Mammary epithelial cell (primary cell): ENCODE measurements around the gene KCND3.

Source experiments
- EZH2 ChIP-seq: IDR thresholded peaks from 2 replicates; pipeline ENCODE4 v1.6.1; 2012; ENCODE audit warnings: low read length, inconsistent platforms, borderline replicate concordance
- TF ChIP-seq, protein P1 (sequence below), 2 donors: IDR thresholded peaks in 1 of 2; conservative IDR thresholded peaks in 1 of 2; 2 replicates each; pipeline ENCODE4 v1.5.1; 2011 to 2012; ENCODE audit warnings: inconsistent platforms in 2 of 2, low read length in 2 of 2, mild to moderate bottlenecking in 2 of 2, control low read depth in 1 of 2, low read depth in 1 of 2; ENCODE audit not compliant: insufficient read depth in 1 of 2; ENCODE audit errors: extremely low read depth in 1 of 2

- TF ChIP-seq, protein P1, sequence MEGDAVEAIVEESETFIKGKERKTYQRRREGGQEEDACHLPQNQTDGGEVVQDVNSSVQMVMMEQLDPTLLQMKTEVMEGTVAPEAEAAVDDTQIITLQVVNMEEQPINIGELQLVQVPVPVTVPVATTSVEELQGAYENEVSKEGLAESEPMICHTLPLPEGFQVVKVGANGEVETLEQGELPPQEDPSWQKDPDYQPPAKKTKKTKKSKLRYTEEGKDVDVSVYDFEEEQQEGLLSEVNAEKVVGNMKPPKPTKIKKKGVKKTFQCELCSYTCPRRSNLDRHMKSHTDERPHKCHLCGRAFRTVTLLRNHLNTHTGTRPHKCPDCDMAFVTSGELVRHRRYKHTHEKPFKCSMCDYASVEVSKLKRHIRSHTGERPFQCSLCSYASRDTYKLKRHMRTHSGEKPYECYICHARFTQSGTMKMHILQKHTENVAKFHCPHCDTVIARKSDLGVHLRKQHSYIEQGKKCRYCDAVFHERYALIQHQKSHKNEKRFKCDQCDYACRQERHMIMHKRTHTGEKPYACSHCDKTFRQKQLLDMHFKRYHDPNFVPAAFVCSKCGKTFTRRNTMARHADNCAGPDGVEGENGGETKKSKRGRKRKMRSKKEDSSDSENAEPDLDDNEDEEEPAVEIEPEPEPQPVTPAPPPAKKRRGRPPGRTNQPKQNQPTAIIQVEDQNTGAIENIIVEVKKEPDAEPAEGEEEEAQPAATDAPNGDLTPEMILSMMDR (conservative IDR thresholded peaks at IDR 0.05 in 1 of 2, IDR thresholded peaks at IDR 0.05 in 1 of 2; ENCODE audit: extremely low read depth in 1 of 2, insufficient read depth in 1 of 2, low read depth in 1 of 2, low read length in 2 of 2), result no peak
- TF ChIP-seq EZH2, result no peak
Observed at GRCh38 chr1:111836111-111836510, 153.4 kb downstream of the KCND3 start.
